Measurements from ENCODE around the gene AGA.

AGA gene

GRCh38 chr4:177447417-177448004, 5.3 kb upstream of the AGA start:
- no peak for DNase-seq (ENCODE audit: low read depth in 2 of 2)

- DNase-seq (ENCODE audit: low read depth in 2 of 2) = no peak
Measured at GRCh38 chr4:177446586-177446985, 4.3 kb upstream of the AGA start.

- DNase-seq (ENCODE audit: low read depth in 2 of 2) = no peak
Measured at GRCh38 chr4:177444911-177445736, 2.9 kb upstream of the AGA start.

GRCh38 chr4:177441061-177441802, 1.0 kb downstream of the AGA start:
- no peak for DNase-seq (ENCODE audit: low read depth in 2 of 2)

GRCh38 chr4:177436456-177436855, 5.8 kb downstream of the AGA start:
- no peak for DNase-seq (ENCODE audit: low read depth in 2 of 2)

- DNase-seq (ENCODE audit: low read depth in 2 of 2) = no peak
Measured at GRCh38 chr4:177434667-177435066, 7.6 kb downstream of the AGA start.

GRCh38 chr4:177427192-177427591, 15.0 kb downstream of the AGA start:
- DNase-seq (ENCODE audit: low read depth in 2 of 2) = no peak

GRCh38 chr4:177419434-177419833, 22.8 kb downstream of the AGA start:
- DNase-seq (ENCODE audit: low read depth in 2 of 2) = no peak

- no peak for DNase-seq (ENCODE audit: low read depth in 2 of 2)
Measured at GRCh38 chr4:177413656-177414055, 28.6 kb downstream of the AGA start.

GRCh38 chr4:177413076-177413475, 29.2 kb downstream of the AGA start:
- DNase-seq (ENCODE audit: low read depth in 2 of 2) = no peak

- DNase-seq (ENCODE audit: low read depth in 2 of 2) = no peak
Measured at GRCh38 chr4:177411996-177412395, 30.2 kb downstream of the AGA start.

- no peak for DNase-seq (ENCODE audit: low read depth in 2 of 2)
Measured at GRCh38 chr4:177410566-177410965, 31.7 kb downstream of the AGA start.

- no peak for DNase-seq (ENCODE audit: low read depth in 2 of 2)
Measured at GRCh38 chr4:177408023-177408422, 34.2 kb downstream of the AGA start.

GRCh38 chr4:177405508-177405907, 36.7 kb downstream of the AGA start:
- no peak for DNase-seq (ENCODE audit: low read depth in 2 of 2)

GRCh38 chr4:177404986-177405385, 37.3 kb downstream of the AGA start:
- DNase-seq (ENCODE audit: low read depth in 2 of 2) = no peak

- no peak for DNase-seq (ENCODE audit: low read depth in 2 of 2)
Measured at GRCh38 chr4:177404342-177404741, 37.9 kb downstream of the AGA start.

- no peak for DNase-seq (ENCODE audit: low read depth in 2 of 2)
Measured at GRCh38 chr4:177403746-177404145, 38.5 kb downstream of the AGA start.

- DNase-seq (ENCODE audit: low read depth in 2 of 2) = no peak
Measured at GRCh38 chr4:177401658-177402273, 40.5 kb downstream of the AGA start.

GRCh38 chr4:177400030-177400429, 42.2 kb downstream of the AGA start:
- no peak for DNase-seq (ENCODE audit: low read depth in 2 of 2)

- DNase-seq (ENCODE audit: low read depth in 2 of 2) = no peak
Measured at GRCh38 chr4:177396352-177396751, 45.9 kb downstream of the AGA start.

GRCh38 chr4:177393236-177393635, 49.0 kb downstream of the AGA start:
- no peak for DNase-seq (ENCODE audit: low read depth in 2 of 2)

GRCh38 chr4:177391953-177392352, 50.3 kb downstream of the AGA start:
- DNase-seq (ENCODE audit: low read depth in 2 of 2) = no peak

Measured in stimulated activated CD4-positive, alpha-beta T cell treated with anti-CD3 and anti-CD28 coated beads, Interleukin-12 subunit alpha, Interleukin-12 subunit beta, amount 100 ng/mL, for 24 hours (primary cell).